Stimulated activated CD4-positive, alpha-beta T cell treated with anti-CD3 and anti-CD28 coated beads, Interleukin-12 subunit alpha, Interleukin-12 subunit beta, amount 100 ng/mL, for 24 hours (primary cell): ENCODE measurements around the gene TMEM132A.
"Not testable (repeated sequence)": the region's sequence is repeated elsewhere in the genome, so short reads cannot be mapped to it uniquely, and the experiment has no call there.

Experiments used
- DNase-seq, 2 experiments: peaks; one replicate each; pipeline ENCODE4 v3.0.0-alpha.2; 2020; ENCODE audit warnings: low read depth in 2 of 2

The TMEM132A gene

GRCh38 chr11:60906132-60906972, 17.9 kb upstream of the TMEM132A start, which contains the start of gene PRPF19:
Gene PRPF19 (minus strand): TSS chr11:60906585. CDS start chr11:60906382, 203 bp downstream.
- DNase-seq = peak; percentile 98 to 99

GRCh38 chr11:60908803-60909202, 15.5 kb upstream of the TMEM132A start:
- no peak for DNase-seq

DNA sequence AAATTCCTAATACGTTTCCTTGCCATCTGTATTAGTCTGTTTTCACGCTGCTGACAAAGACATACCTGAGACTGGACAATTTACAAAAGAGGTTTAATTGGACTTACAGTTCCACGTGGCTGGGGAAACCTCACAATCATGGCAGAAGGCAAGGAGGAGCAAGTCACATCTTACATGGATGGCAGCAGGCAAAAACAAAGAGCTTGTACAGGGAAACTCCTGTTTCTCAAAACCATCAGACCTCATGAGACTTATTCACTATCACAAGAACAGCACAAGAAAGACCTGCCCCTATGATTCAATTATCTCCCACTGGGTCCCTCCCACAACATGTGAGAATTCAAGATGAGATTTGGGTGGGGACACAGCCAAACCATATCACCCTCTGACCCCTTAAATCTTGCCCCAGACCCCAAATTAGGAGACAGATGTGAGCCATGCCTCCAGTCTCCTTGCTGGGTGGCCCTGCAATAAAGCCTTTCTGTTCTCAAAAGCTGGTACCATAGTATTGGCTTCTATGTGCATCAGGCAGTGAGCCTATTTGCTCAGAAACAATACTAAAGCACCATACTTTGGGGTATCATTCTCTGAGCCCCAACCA, 14.5 kb upstream of the TMEM132A start:
- not testable (repeated sequence) for DNase-seq

GRCh38 chr11:60910281-60910687, 14.0 kb upstream of the TMEM132A start:
- DNase-seq = no peak

GRCh38 chr11:60910711-60911380, 13.4 kb upstream of the TMEM132A start:
- DNase-seq = no peak

DNA sequence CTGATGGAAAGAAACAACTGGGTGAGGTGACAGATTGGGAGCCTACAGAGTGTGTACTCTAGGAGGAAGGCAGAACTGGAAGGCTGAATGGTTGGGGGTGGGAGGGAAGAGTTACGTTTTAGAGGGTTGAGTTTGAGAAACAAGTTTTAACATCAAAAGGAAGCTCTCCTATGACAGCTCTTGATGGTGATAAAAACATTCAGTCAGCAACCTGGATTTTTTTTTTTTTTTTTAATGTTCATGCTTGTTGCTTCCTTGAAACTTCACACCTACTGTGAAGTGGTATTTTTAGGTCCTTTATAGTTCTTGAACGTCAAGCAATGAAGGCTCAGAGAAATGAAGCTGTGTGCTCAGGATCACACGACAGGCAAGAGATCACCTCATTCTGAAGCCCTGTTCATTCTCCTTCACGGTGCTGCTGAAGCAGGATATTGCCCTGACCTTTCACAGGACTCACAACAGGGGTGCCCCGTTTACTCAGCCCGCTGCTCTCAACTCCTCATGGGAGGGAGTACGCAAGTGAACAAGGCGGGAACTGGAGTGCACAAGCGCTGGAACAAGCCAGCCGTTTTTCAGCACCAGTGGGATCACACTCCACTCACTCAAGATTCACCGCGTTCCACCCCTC, 11.9 kb upstream of the TMEM132A start:
- no peak for DNase-seq

- DNase-seq = no peak
These were observed 11.3 kb upstream of the TMEM132A start for GRCh38 chr11:60912851-60913528.

GRCh38 chr11:60913793-60914632, 10.2 kb upstream of the TMEM132A start, which contains the start of gene TMEM109:
Gene TMEM109 (plus strand): TSS chr11:60914158. CDS start chr11:60919694, 5,536 bp downstream.
- peak; percentile 79 to 83 for DNase-seq

GRCh38 chr11:60914633-60915247, 9.5 kb upstream of the TMEM132A start:
- DNase-seq = no peak

DNA sequence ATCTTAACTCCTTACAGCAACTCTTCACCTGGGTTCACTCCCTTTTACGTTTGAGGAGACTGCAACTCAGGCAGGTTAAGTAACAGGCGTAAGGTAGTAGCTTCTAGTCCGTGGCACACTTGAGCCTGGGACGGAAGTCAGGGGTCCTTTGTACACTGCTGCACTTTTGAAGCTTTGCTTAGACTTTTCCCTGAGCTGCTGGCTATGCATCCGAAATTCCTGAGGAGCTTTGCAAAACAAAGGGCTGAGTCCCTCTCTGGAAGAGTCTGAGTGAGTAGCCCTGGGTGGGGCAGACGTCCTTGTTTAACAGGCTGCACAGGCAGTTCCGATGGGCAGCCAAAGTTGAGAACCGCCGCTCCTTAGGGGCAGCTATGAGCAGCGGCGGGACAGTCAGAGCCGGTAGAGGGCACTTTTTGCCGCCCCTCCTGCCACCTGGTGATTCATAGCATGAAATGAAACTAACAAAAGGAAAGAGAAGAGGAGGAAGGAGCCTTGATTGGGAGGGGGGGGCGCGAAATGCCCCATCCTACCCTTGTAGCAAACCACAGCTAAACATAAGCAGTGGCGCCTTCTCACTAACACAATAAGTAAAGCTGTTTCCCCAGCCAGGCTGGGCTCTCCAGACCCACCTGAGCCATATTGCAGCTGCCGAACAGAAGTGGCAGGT, 8.9 kb upstream of the TMEM132A start:
- peak; percentile 40 to 67 for DNase-seq

- DNase-seq = no peak
These were observed 7.5 kb upstream of the TMEM132A start for GRCh38 chr11:60916669-60917206.

- no peak for DNase-seq
These were observed 7.0 kb upstream of the TMEM132A start for GRCh38 chr11:60917267-60917666.

- no peak for DNase-seq
These were observed 5.9 kb upstream of the TMEM132A start for GRCh38 chr11:60918251-60918938.

- DNase-seq = no peak
These were observed 5.4 kb upstream of the TMEM132A start for GRCh38 chr11:60918939-60919265.

GRCh38 chr11:60919320-60919719, 4.9 kb upstream of the TMEM132A start:
- DNase-seq = no peak

DNA sequence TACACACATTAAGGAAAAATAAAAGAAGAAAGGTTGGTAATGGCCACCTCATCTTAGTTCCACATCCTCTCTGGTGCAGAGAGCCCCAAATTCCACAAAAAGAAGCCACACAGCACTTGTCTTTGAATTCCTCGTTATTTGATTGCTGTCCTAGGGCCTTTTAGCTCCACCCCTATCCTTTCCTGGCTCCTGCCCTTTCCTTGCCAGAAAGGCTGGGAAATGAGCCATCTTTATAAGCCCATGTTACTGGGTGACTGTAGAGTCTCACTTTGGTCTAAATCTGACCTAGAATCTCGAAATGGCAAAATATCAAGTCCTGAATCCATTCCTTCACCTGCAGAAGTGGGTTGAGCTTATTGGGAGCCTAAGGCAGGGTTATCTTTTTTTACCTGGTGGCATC, 4.3 kb upstream of the TMEM132A start:
- DNase-seq = no peak

DNA sequence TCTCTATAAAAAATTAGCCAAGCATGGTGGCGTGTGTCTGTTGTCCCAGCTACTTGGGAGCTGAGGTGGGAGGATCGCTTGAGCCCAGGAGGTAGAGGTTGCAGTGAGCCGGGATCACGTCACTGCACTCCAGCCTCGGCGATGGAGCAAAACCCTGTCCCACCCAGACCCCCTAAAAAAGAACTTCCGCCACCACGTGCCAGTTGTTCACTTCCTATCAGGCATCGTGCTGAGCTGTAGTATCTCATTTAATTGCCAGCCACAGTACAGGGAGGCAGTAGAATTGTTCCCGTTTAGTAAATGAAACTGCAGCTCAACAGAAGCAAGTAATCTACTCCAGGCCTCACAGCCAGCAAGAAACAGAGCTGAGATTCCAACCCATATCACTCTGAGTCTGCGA, 3.0 kb upstream of the TMEM132A start:
- no peak for DNase-seq

DNA sequence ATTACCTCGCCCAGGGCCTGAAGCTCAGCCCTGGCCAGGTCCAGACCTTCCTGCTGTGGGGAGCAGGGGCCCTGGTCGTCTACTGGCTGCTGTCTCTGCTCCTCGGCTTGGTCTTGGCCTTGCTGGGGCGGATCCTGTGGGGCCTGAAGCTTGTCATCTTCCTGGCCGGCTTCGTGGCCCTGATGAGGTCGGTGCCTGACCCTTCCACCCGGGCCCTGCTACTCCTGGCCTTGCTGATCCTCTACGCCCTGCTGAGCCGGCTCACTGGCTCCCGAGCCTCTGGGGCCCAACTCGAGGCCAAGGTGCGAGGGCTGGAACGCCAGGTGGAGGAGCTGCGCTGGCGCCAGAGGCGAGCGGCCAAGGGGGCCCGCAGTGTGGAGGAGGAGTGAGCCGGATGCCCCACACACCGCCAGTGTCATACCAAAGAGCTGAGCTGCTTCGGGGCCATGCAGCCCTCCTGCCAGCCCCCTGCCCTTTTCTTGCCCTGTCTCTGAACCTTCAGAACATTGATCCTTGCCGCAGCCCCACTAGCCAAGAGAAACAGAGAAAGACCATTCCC, 2.4 kb upstream of the TMEM132A start:
- DNase-seq = no peak
